Keratinocyte (primary cell): ENCODE data around the gene TMEM217. TPM values are rescaled to one million over a fixed set of nuclear protein-coding genes. Genes with fewer than 3 reads are reported as not detected.

Experiments used
- DNase-seq: peaks from one replicate; pipeline ENCODE4 v3.0.0-alpha.2; 2011; ENCODE audit warnings: low read depth, missing footprints, low spot score
- FAIRE-seq: peaks from 2 replicates; lab custom pipeline; 2011; peaks lifted over from hg19 to GRCh38; lab: Jason Lieb, UNC
- H2AFZ ChIP-seq: 2 replicates; pipeline ENCODE4 v1.6.0; 2012; ENCODE audit warnings: low read length, control low read depth, inconsistent platforms; ENCODE audit not compliant: control insufficient read depth
- H3K27ac ChIP-seq: 2 replicates; pipeline ENCODE4 v1.5.1; 2011; ENCODE audit warnings: low read length; ENCODE audit not compliant: control insufficient read depth, insufficient read depth
- H3K27me3 ChIP-seq: 3 replicates; pipeline ENCODE4 v1.6.0; 2011; ENCODE audit warnings: low read length; ENCODE audit not compliant: control insufficient read depth, insufficient read depth; ENCODE audit errors: extremely low read depth
- H3K36me3 ChIP-seq, 2 experiments: 2 replicates in 1 of 2; 3 replicates in 1 of 2; pipeline ENCODE4 v1.5.1; 2011; ENCODE audit warnings: low read length in 2 of 2, mild to moderate bottlenecking in 1 of 2; ENCODE audit not compliant: control insufficient read depth in 2 of 2, insufficient read depth in 2 of 2; ENCODE audit errors: extremely low read depth in 1 of 2
- H3K4me1 ChIP-seq: 3 replicates; pipeline ENCODE4 v1.5.1; 2011; ENCODE audit warnings: low read length; ENCODE audit not compliant: control insufficient read depth, insufficient read depth; ENCODE audit errors: extremely low read depth
- H3K4me2 ChIP-seq: 3 replicates; pipeline ENCODE4 v1.6.0; 2011; ENCODE audit warnings: low read depth, low read length; ENCODE audit not compliant: control insufficient read depth, insufficient read depth; ENCODE audit errors: extremely low read depth
- H3K4me3 ChIP-seq, 3 experiments: fragments of 200-600 bp in 1 of 3; sonication (generic) in 1 of 3; 2 replicates in 2 of 3; 3 replicates in 1 of 3; pipeline ENCODE4 v1.5.1; 2011 to 2016; ENCODE audit warnings: low read length in 3 of 3, mild to moderate bottlenecking in 3 of 3, control low read depth in 2 of 3, inconsistent platforms in 1 of 3, low read depth in 1 of 3, mixed read lengths in 1 of 3, mixed run types in 1 of 3, moderate library complexity in 1 of 3; ENCODE audit not compliant: control insufficient read depth in 2 of 3, insufficient read depth in 2 of 3; ENCODE audit errors: extremely low read depth in 1 of 3
- H3K79me2 ChIP-seq: 2 replicates; pipeline ENCODE4 v1.6.0; 2012; ENCODE audit warnings: low read length; ENCODE audit not compliant: control insufficient read depth, insufficient read depth
- H3K9ac ChIP-seq: 3 replicates; pipeline ENCODE4 v1.6.0; 2011; ENCODE audit warnings: low read length; ENCODE audit not compliant: control insufficient read depth, insufficient read depth; ENCODE audit errors: extremely low read depth
- H3K9me1 ChIP-seq: 3 replicates; pipeline ENCODE4 v1.6.0; 2011; ENCODE audit warnings: low read length; ENCODE audit not compliant: control insufficient read depth, insufficient read depth; ENCODE audit errors: extremely low read depth
- H3K9me3 ChIP-seq: 2 replicates; pipeline ENCODE4 v1.5.1; 2012; ENCODE audit warnings: low read depth, low read length; ENCODE audit not compliant: control insufficient read depth
- H4K20me1 ChIP-seq: 3 replicates; pipeline ENCODE4 v1.6.0; 2011; ENCODE audit warnings: low read length; ENCODE audit not compliant: control insufficient read depth, insufficient read depth; ENCODE audit errors: extremely low read depth
- CTCF ChIP-seq, 3 experiments: IDR thresholded peaks in 1 of 3; conservative IDR thresholded peaks in 1 of 3; optimal IDR thresholded peaks in 1 of 3; 2 replicates in 2 of 3; 3 replicates in 1 of 3; pipeline versions ENCODE3 to v1.5.1; 2011; ENCODE audit warnings: low read length in 3 of 3, mild to moderate bottlenecking in 3 of 3, moderate library complexity in 2 of 3, control low read depth in 1 of 3, inconsistent platforms in 1 of 3; ENCODE audit not compliant: insufficient read depth in 2 of 3; ENCODE audit errors: extremely low read depth in 1 of 3
- EZH2 ChIP-seq: IDR thresholded peaks from one replicate; pipeline ENCODE4 v1.6.1; 2012; ENCODE audit warnings: inconsistent platforms, mild to moderate bottlenecking, low read length, moderate library complexity
- dilution Hi-C: fragments of 300-500 bp; cut with MboI; formaldehyde crosslinking; loops from one replicate; pipeline ENCODE4 v1.7.0; 2020; ENCODE audit warnings: low sequenced_read_pairs; ENCODE audit not compliant: extremely low pct_ligation_motif_present
- polyA plus RNA-seq, 5 experiments: library from polyadenylated mRNA; depleted of rRNA in 3 of 5; stranded (reverse) in 3 of 5; stranded (forward) in 1 of 5; unstranded in 1 of 5; fragments of >200 nt; gene quantifications; 1 replicate in 1 of 5; 2 replicates in 3 of 5; 3 replicates in 1 of 5; pipeline versions ENCODE4 v1.2.1 to v1.2.3, GENCODE V29; 2011 to 2012; ENCODE audit warnings: missing spikeins in 2 of 5, low read depth in 1 of 5, low replicate concordance in 1 of 5

TMEM217 gene
- polyA plus RNA-seq, 1 donor (not counting 4 experiments of a cell fraction or from before 2014, with no cell fraction given), result 0.80 TPM

- H2AFZ ChIP-seq, result no peak overlapping the region
- H3K9me3 ChIP-seq, result no peaks in the 10 kb centered on the region
- no peaks in the 10 kb centered on the region for H3K27me3 ChIP-seq
- no peak overlapping the region for H3K4me3 ChIP-seq
- dilution Hi-C loops, result no loop called here
- no peak for TF ChIP-seq EZH2
- no peak for TF ChIP-seq CTCF (optimal IDR thresholded peaks at IDR 0.05 in 1 of 3, IDR thresholded peaks at IDR 0.05 in 1 of 3, conservative IDR thresholded peaks at IDR 0.05 in 1 of 3; ENCODE audit: extremely low read depth in 1 of 3, insufficient read depth in 2 of 3, low read length in 3 of 3)
- no peaks in the 10 kb centered on the region for H3K36me3 ChIP-seq
- no peak overlapping the region for H3K27ac ChIP-seq
- FAIRE-seq (no peak), DNase-seq (no peak)
- H3K9ac ChIP-seq, result no peak overlapping the region
- no peaks in the 10 kb centered on the region for H3K9me1 ChIP-seq
- H3K4me2 ChIP-seq, result no peak overlapping the region
- H3K4me1 ChIP-seq, result no peaks in the 10 kb centered on the region
- no peaks in the 10 kb centered on the region for H4K20me1 ChIP-seq
- H3K79me2 ChIP-seq, result no peaks in the 10 kb centered on the region
Observed at GRCh38 chr6:37192666-37193065, 65.3 kb downstream of the TMEM217 start.

GRCh38 chr6:37190159-37190535, 67.8 kb downstream of the TMEM217 start:
- no peak overlapping the region for H3K4me2 ChIP-seq
- no peak overlapping the region for H3K27ac ChIP-seq
- no peaks in the 10 kb centered on the region for H3K79me2 ChIP-seq
- dilution Hi-C loops, result no loop called here
- no peaks in the 10 kb centered on the region for H3K27me3 ChIP-seq
- no peaks in the 10 kb centered on the region for H3K9me1 ChIP-seq
- no peak for TF ChIP-seq EZH2
- TF ChIP-seq CTCF (optimal IDR thresholded peaks at IDR 0.05 in 1 of 3, IDR thresholded peaks at IDR 0.05 in 1 of 3, conservative IDR thresholded peaks at IDR 0.05 in 1 of 3; ENCODE audit: extremely low read depth in 1 of 3, insufficient read depth in 2 of 3, low read length in 3 of 3), result no peak
- FAIRE-seq, result no peak
- H3K36me3 ChIP-seq, result no peaks in the 10 kb centered on the region
- H3K9me3 ChIP-seq, result no peaks in the 10 kb centered on the region
- no peaks in the 10 kb centered on the region for H4K20me1 ChIP-seq
- no peak overlapping the region for H3K9ac ChIP-seq
- no peaks in the 10 kb centered on the region for H3K4me1 ChIP-seq
- no peak overlapping the region for H3K4me3 ChIP-seq
- no peak overlapping the region for H2AFZ ChIP-seq
- DNase-seq, result no peak
